B cell (primary cell): ENCODE measurements around the gene CDKN2D. TPM values are rescaled to one million over a fixed set of nuclear protein-coding genes. Genes with fewer than 3 reads are reported as not detected.

ENCODE experiments used
- ATAC-seq: fragments of 200-7000 bp; cut with Tn5 transposase; one replicate; pipeline ENCODE4 v1.10.0; 2021; ENCODE audit warnings: low read depth, mild to moderate bottlenecking, moderate number of reproducible peaks, moderate library complexity
- CTCF ChIA-PET: fragments of 350-600 bp; sonication (Branson Sonifier 250); formaldehyde crosslinking; loops from one replicate; lab custom pipeline; 2021; ENCODE audit warnings: antibody characterized with exemption, inconsistent platforms; lab: Charles Lee
- POLR2A ChIA-PET: fragments of 350-600 bp; sonication (Branson Sonifier 250); formaldehyde crosslinking; loops from one replicate; lab custom pipeline; 2021; ENCODE audit warnings: antibody characterized with exemption; lab: Charles Lee
- DNase-seq: peaks from one replicate; pipeline ENCODE4 v3.0.0; 2013
- H2AFZ ChIP-seq: 2 replicates; pipeline ENCODE4 v1.6.1; 2012; ENCODE audit warnings: mild to moderate bottlenecking, low read depth, low read length; ENCODE audit not compliant: insufficient read depth, poor library complexity, severe bottlenecking
- H3K27ac ChIP-seq, 2 donors: 1 replicate in 1 of 2; 2 replicates in 1 of 2; pipeline ENCODE4 v1.5.1; 2012 to 2013; ENCODE audit warnings: low read length in 2 of 2, mild to moderate bottlenecking in 2 of 2, moderate library complexity in 1 of 2
- H3K27me3 ChIP-seq, 4 experiments: fragments of 200-600 bp in 1 of 4; sonication (generic) in 1 of 4; replicated peaks in 1 of 4; 1 replicate in 2 of 4; 2 replicates in 2 of 4; pipeline versions ENCODE4 v1.6.1 to v1.7.0; 2013 to 2016; ENCODE audit warnings: low read length in 3 of 4, mild to moderate bottlenecking in 2 of 4, mixed read lengths in 1 of 4, moderate library complexity in 1 of 4; ENCODE audit not compliant: insufficient read depth in 4 of 4, control insufficient read depth in 3 of 4; ENCODE audit errors: control extremely low read depth in 1 of 4
- H3K36me3 ChIP-seq, 2 experiments: replicated peaks in 1 of 2; 1 replicate in 1 of 2; 2 replicates in 1 of 2; pipeline versions ENCODE4 v1.6.1 to v1.7.1; 2013; ENCODE audit warnings: low read length in 1 of 2; ENCODE audit not compliant: insufficient read depth in 2 of 2, control insufficient read depth in 1 of 2; ENCODE audit errors: control extremely low read depth in 1 of 2, extremely low read depth in 1 of 2
- H3K4me1 ChIP-seq, 2 donors: fragments of 200-600 bp in 1 of 2; sonication (generic) in 1 of 2; 1 replicate in 1 of 2; 2 replicates in 1 of 2; pipeline versions ENCODE4 v1.5.1 to v1.6.1; 2013 to 2017; ENCODE audit warnings: low read length in 2 of 2; ENCODE audit not compliant: control insufficient read depth in 2 of 2, insufficient read depth in 2 of 2
- H3K4me2 ChIP-seq: replicated peaks from 2 replicates; pipeline ENCODE3; 2012; ENCODE audit warnings: mild to moderate bottlenecking, low read depth, low read length; ENCODE audit not compliant: poor library complexity, severe bottlenecking
- H3K4me3 ChIP-seq, 5 experiments: fragments of 200-600 bp in 1 of 5; sonication (generic) in 1 of 5; 1 replicate in 3 of 5; 2 replicates in 2 of 5; pipeline versions ENCODE4 v1.5.1 to v1.7.0; 2011 to 2016; ENCODE audit warnings: low read length in 4 of 5, mild to moderate bottlenecking in 4 of 5, low read depth in 2 of 5, control low read depth in 1 of 5, moderate library complexity in 1 of 5; ENCODE audit not compliant: insufficient read depth in 1 of 5; ENCODE audit errors: control extremely low read depth in 1 of 5, extremely low read depth in 1 of 5
- H3K79me2 ChIP-seq: fragments of 200-600 bp; sonication (generic); one replicate; pipeline ENCODE4 v1.6.0; 2016; ENCODE audit warnings: low read length; ENCODE audit not compliant: control insufficient read depth, insufficient read depth
- H3K9ac ChIP-seq: fragments of 200-600 bp; sonication (generic); 2 replicates; pipeline ENCODE4 v1.6.1; 2017; ENCODE audit warnings: mild to moderate bottlenecking, low read length, moderate library complexity
- H3K9me3 ChIP-seq, 3 donors: one replicate each; pipeline versions ENCODE4 v1.6.1 to v1.7.1; 2013; ENCODE audit warnings: low read length in 2 of 3; ENCODE audit not compliant: control insufficient read depth in 2 of 3, insufficient read depth in 1 of 3; ENCODE audit errors: control extremely low read depth in 1 of 3
- H4K20me1 ChIP-seq: 2 replicates; pipeline ENCODE4 v1.6.0; 2012; ENCODE audit warnings: mild to moderate bottlenecking, low read length; ENCODE audit not compliant: insufficient read depth, control insufficient read depth, poor library complexity, severe bottlenecking
- H3K27ac Mint-ChIP-seq: one replicate; pipeline ENCODE4 v1.8.0; 2021; ENCODE audit warnings: mixed read lengths
- H3K27me3 Mint-ChIP-seq: one replicate; pipeline ENCODE4 v1.8.0; 2021; ENCODE audit warnings: mixed read lengths
- H3K4me1 Mint-ChIP-seq: one replicate; pipeline ENCODE4 v1.8.0; 2021; ENCODE audit warnings: mixed read lengths
- H3K4me3 Mint-ChIP-seq: one replicate; pipeline ENCODE4 v1.8.0; 2021; ENCODE audit warnings: mixed read lengths
- H3K9me3 Mint-ChIP-seq: one replicate; pipeline ENCODE4 v1.8.0; 2022; ENCODE audit warnings: mixed read lengths; ENCODE audit not compliant: insufficient read depth
- EZH2 ChIP-seq: IDR thresholded peaks from 2 replicates; pipeline ENCODE4 v1.6.1; 2012; ENCODE audit warnings: borderline replicate concordance, low read depth, mild to moderate bottlenecking, moderate library complexity, low read length; ENCODE audit not compliant: insufficient read depth, poor library complexity, severe bottlenecking
- WGBS: methylation state at CpG from one replicate; pipeline ENCODE4 v1.1.5; 2013; ENCODE audit warnings: missing lambda C conversion rate; ENCODE audit not compliant: insufficient coverage; 5-methylcytosine and 5-hydroxymethylcytosine counted together
- intact Hi-C: fragments of 100-400 bp; cut with micrococcal nuclease; formaldehyde crosslinking; loops from one replicate; pipeline ENCODE4 v1.10.0; 2022
- polyA plus RNA-seq: library from polyadenylated mRNA; depleted of rRNA; stranded (reverse); fragments of >200 nt; gene quantifications from 2 replicates; pipeline ENCODE4 v1.2.3, GENCODE V29; 2012
- total RNA-seq, 2 donors: library from RNA; stranded (reverse); fragments of 120-200 nt in 1 of 2; gene quantifications; 1 replicate in 1 of 2; 2 replicates in 1 of 2; pipeline versions ENCODE4 v1.2.3 to v1.2.4, GENCODE V29; 2013 to 2022
- TF ChIP-seq, protein P1 (sequence below): fragments of 200-600 bp; IDR thresholded peaks from one replicate; pipeline ENCODE4 v1.8.0; 2022; ENCODE audit warnings: antibody characterized with exemption, mild to moderate bottlenecking

CDKN2D gene
- total and polyA plus RNA-seq, 2 donors (not counting 1 experiment from before 2014, with no cell fraction given), result 38.4 to 122 TPM

DNA sequence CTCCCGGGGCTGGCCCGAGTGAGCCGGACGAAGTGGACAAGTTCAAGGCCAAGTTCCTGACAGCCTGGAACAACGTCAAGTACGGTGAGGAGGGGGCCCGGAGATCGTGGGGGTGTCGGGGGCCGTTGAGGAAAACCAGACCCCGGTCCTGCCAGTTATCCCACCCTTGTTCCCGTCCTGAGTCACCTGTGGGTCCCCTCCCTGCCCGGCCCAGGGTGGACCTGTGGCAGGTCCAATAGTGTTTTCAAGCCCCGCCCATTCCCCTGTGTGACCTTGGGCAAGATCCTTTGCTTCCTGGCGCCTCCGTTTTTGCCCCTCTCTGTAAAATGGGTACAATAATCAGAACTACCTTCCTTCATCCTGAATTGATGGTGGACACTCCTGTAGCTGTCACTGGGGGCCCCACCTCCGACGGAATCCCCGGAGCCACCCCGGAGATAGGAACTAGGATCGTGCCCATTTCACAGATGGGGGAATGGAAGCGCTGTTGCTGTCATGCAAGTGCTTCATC lies 24.5 kb downstream of the CDKN2D start:
- Histone ChIP-seq H3K36me3 (peaks cover 0 to 15% of the 10 kb centered on the region in 2 experiments), H3K4me3 (peak overlapping the region; percentile 27 to 88 (median 75)), H3K4me1 (peaks cover 12 to 19% of the 10 kb centered on the region in 2 donors), H3K27ac (peak overlapping the region in 1 of 2 donors; percentile 85), H3K79me2 (peaks cover 36% of the 10 kb centered on the region), H3K4me2 (peak overlapping the region; percentile 91), H3K27me3 (peaks cover 0 to under 1% (median 0%) of the 10 kb centered on the region in 4 experiments), H2AFZ (peak overlapping the region; percentile 98), H4K20me1 (peaks cover 12% of the 10 kb centered on the region), H3K9ac (peak overlapping the region; percentile 94), H3K9me3 (no peaks in the 10 kb centered on the region)
- CTCF ChIA-PET, result no interaction called here
- H3K9me3 Mint-ChIP-seq, result no peaks in the 10 kb centered on the region
- H3K4me3 Mint-ChIP-seq, result peak overlapping the region; percentile 89
- peaks cover 14% of the 10 kb centered on the region for H3K4me1 Mint-ChIP-seq
- POLR2A ChIA-PET, result no interaction called here
- peak overlapping the region; percentile 87 for H3K27ac Mint-ChIP-seq
- TF ChIP-seq EZH2, result no peak
- TF ChIP-seq, protein P1, sequence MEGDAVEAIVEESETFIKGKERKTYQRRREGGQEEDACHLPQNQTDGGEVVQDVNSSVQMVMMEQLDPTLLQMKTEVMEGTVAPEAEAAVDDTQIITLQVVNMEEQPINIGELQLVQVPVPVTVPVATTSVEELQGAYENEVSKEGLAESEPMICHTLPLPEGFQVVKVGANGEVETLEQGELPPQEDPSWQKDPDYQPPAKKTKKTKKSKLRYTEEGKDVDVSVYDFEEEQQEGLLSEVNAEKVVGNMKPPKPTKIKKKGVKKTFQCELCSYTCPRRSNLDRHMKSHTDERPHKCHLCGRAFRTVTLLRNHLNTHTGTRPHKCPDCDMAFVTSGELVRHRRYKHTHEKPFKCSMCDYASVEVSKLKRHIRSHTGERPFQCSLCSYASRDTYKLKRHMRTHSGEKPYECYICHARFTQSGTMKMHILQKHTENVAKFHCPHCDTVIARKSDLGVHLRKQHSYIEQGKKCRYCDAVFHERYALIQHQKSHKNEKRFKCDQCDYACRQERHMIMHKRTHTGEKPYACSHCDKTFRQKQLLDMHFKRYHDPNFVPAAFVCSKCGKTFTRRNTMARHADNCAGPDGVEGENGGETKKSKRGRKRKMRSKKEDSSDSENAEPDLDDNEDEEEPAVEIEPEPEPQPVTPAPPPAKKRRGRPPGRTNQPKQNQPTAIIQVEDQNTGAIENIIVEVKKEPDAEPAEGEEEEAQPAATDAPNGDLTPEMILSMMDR, result no peak
- 24% methylated on average over 22 of the region's 22 CpGs for WGBS
- peaks cover 3% of the 10 kb centered on the region for H3K27me3 Mint-ChIP-seq
- ATAC-seq (no peak), DNase-seq (peak; percentile 33)
- intact Hi-C loops, result loop anchor here (5.0 kb wide), 1 partner anchor 37 kb away; no protein-coding TSS in a partner anchor
